HCT116 (cell line): Measurements from ENCODE around the gene GYPA. TPM values are rescaled to one million over a fixed set of nuclear protein-coding genes. Genes with fewer than 3 reads are reported as not detected.

Source experiments
- ATAC-seq: fragments of 200-7000 bp; cut with Tn5 transposase; 2 replicates; pipeline ENCODE4 v1.9.1; 2020; ENCODE audit warnings: mild to moderate bottlenecking, moderate library complexity
- BruUV-seq: library from RNA; stranded (reverse); fragments of 400-500 nt; replicated peaks from 2 replicates; lab custom pipeline; 2021; lab: Mats Ljungman, UMichigan
- CTCF ChIA-PET: fragments of 300-600 bp; sonication (Branson Sonifier 250); formaldehyde crosslinking; loops from one replicate; lab custom pipeline; 2021; ENCODE audit warnings: antibody characterized with exemption; lab: Charles Lee
- POLR2A ChIA-PET: fragments of 300-600, 350-600 bp; sonication (Branson Sonifier 250); formaldehyde crosslinking; loops from one replicate; lab custom pipeline; 2021; ENCODE audit warnings: antibody characterized with exemption; lab: Charles Lee
- RAD21 ChIA-PET, 2 experiments: fragments of 300-600 bp; sonication (Branson Sonifier 250); formaldehyde crosslinking; loops; one replicate each; lab custom pipeline; 2023; ENCODE audit warnings: low total read pairs in 2 of 2; ENCODE audit not compliant: uncharacterized antibody in 2 of 2, unreplicated experiment in 2 of 2, low non-redundant PET in 1 of 2; lab: Charles Lee
- DNase-seq: peaks from one replicate; pipeline ENCODE4 v3.0.0-alpha.2; 2010; ENCODE audit warnings: low read depth, low spot score
- H2AFZ ChIP-seq: fragments of 200-600 bp; shearing (Covaris generic), sonication (generic); 2 replicates; pipeline ENCODE4 v1.6.1; 2017; ENCODE audit warnings: low read depth, mixed run types, mixed read lengths, antibody characterized with exemption, low read length; ENCODE audit not compliant: poor library complexity, severe bottlenecking
- H3K27ac ChIP-seq: 2 replicates; pipeline ENCODE4 v1.5.1; 2012; ENCODE audit warnings: low read depth, low read length
- H3K27me3 ChIP-seq: fragments of 200-600 bp; sonication (generic); 2 replicates; pipeline ENCODE4 v1.6.1; 2016; ENCODE audit warnings: mixed run types, low read length, mixed read lengths; ENCODE audit not compliant: insufficient read depth
- H3K36me3 ChIP-seq, 2 experiments: fragments of 200-500 bp in 1 of 2; fragments of 200-600 bp in 1 of 2; sonication (Bioruptor generic) in 1 of 2; sonication (generic) in 1 of 2; 2 replicates each; pipeline versions ENCODE4 v1.5.1 to v1.6.1; 2014 to 2016; ENCODE audit warnings: low read length in 2 of 2, inconsistent platforms in 1 of 2, mixed read lengths in 1 of 2, mixed run types in 1 of 2; ENCODE audit not compliant: insufficient read depth in 2 of 2, control insufficient read depth in 1 of 2
- H3K4me1 ChIP-seq, 2 experiments: fragments of 200-600 bp in 1 of 2; sonication (generic) in 1 of 2; 2 replicates each; pipeline versions ENCODE4 v1.5.1 to v1.6.1; 2012 to 2017; ENCODE audit warnings: low read length in 2 of 2, inconsistent platforms in 1 of 2, mild to moderate bottlenecking in 1 of 2, mixed read lengths in 1 of 2, mixed run types in 1 of 2, moderate library complexity in 1 of 2; ENCODE audit not compliant: insufficient read depth in 2 of 2, control insufficient read depth in 1 of 2
- H3K4me2 ChIP-seq: fragments of 200-600 bp; sonication (generic); 2 replicates; pipeline ENCODE4 v1.6.1; 2017; ENCODE audit warnings: mixed run types, low read length, mixed read lengths
- H3K4me3 ChIP-seq, 2 experiments: fragments of 200-600 bp in 1 of 2; sonication (generic) in 1 of 2; replicated peaks in 1 of 2; 2 replicates each; pipeline ENCODE4 v1.5.1; 2011 to 2016; ENCODE audit warnings: low read length in 2 of 2, control low read depth in 1 of 2, low read depth in 1 of 2, mild to moderate bottlenecking in 1 of 2, mixed read lengths in 1 of 2, mixed run types in 1 of 2
- H3K79me2 ChIP-seq: fragments of 200-600 bp; sonication (generic); 2 replicates; pipeline ENCODE4 v1.6.1; 2017; ENCODE audit warnings: mild to moderate bottlenecking, mixed run types, low read length, moderate library complexity, mixed read lengths; ENCODE audit not compliant: insufficient read depth
- H3K9ac ChIP-seq: fragments of 200-600 bp; sonication (generic); 2 replicates; pipeline ENCODE4 v1.6.1; 2016; ENCODE audit warnings: low read length, mixed read lengths
- H3K9me2 ChIP-seq: fragments of 200-600 bp; sonication (generic), shearing (Covaris generic); 2 replicates; pipeline ENCODE4 v1.6.1; 2017; ENCODE audit warnings: mixed run types, mild to moderate bottlenecking, moderate library complexity; ENCODE audit not compliant: insufficient read depth
- H3K9me3 ChIP-seq, 2 experiments: fragments of 200-500 bp in 1 of 2; fragments of 200-600 bp in 1 of 2; sonication (Bioruptor generic) in 1 of 2; sonication (generic) in 1 of 2; 2 replicates each; pipeline ENCODE4 v1.6.1; 2014 to 2017; ENCODE audit warnings: low read length in 2 of 2, mixed read lengths in 2 of 2, inconsistent platforms in 1 of 2, low read depth in 1 of 2, mild to moderate bottlenecking in 1 of 2, mixed run types in 1 of 2, moderate library complexity in 1 of 2; ENCODE audit not compliant: control insufficient read depth in 1 of 2, insufficient read depth in 1 of 2
- H4K20me1 ChIP-seq: fragments of 200-600 bp; sonication (generic), shearing (Covaris generic); 2 replicates; pipeline ENCODE4 v1.6.1; 2017; ENCODE audit warnings: mixed run types, mild to moderate bottlenecking, moderate library complexity; ENCODE audit not compliant: insufficient read depth
- CBX3 ChIP-seq: IDR thresholded peaks from 2 replicates; pipeline ENCODE4 v1.6.1; 2012; ENCODE audit warnings: low read depth
- EGR1 ChIP-seq: IDR thresholded peaks from 2 replicates; pipeline ENCODE4 v1.6.1; 2012; ENCODE audit warnings: low read depth
- EZH2 ChIP-seq: fragments of 200-600 bp; sonication (generic); IDR thresholded peaks from 2 replicates; pipeline ENCODE4 v1.6.1; 2017; ENCODE audit warnings: antibody characterized with exemption, mixed run types
- EZH2phosphoT487 ChIP-seq: fragments of 200-600 bp; IDR thresholded peaks from 2 replicates; pipeline ENCODE4 v1.6.1; 2018; ENCODE audit warnings: antibody characterized with exemption, borderline replicate concordance
- FOSL1 ChIP-seq: IDR thresholded peaks from 2 replicates; pipeline ENCODE4 v1.6.1; 2012; ENCODE audit warnings: low read depth
- JUND ChIP-seq: IDR thresholded peaks from 2 replicates; pipeline ENCODE4 v1.6.1; 2012
- SRF ChIP-seq: IDR thresholded peaks from 2 replicates; pipeline ENCODE4 v1.6.1; 2012; ENCODE audit warnings: low read depth
- YY1 ChIP-seq: IDR thresholded peaks from 2 replicates; pipeline ENCODE4 v1.6.1; 2011; ENCODE audit warnings: low read length, low read depth, moderate library complexity, mild to moderate bottlenecking; ENCODE audit not compliant: insufficient replicate concordance; ENCODE audit errors: extremely low read depth
- intact Hi-C: fragments of 100-400 bp; cut with micrococcal nuclease; formaldehyde crosslinking; loops from 2 replicates; pipeline ENCODE4 v1.10.0; 2022
- total RNA-seq: library from RNA; stranded (reverse); gene quantifications from one replicate; pipeline ENCODE4 v1.2.1, GENCODE V29; 2021; ENCODE audit not compliant: unreplicated experiment
- TF ChIP-seq, protein P1 (sequence below): IDR thresholded peaks from 2 replicates; pipeline ENCODE4 v1.6.1; 2012
- TF ChIP-seq, protein P2 (sequence below): IDR thresholded peaks from 2 replicates; pipeline ENCODE4 v1.6.1; 2012; ENCODE audit warnings: low read depth
- TF ChIP-seq, protein P3 (sequence below): IDR thresholded peaks from 2 replicates; pipeline ENCODE4 v1.6.1; 2011; ENCODE audit warnings: mild to moderate bottlenecking, low read length, moderate library complexity; ENCODE audit not compliant: insufficient replicate concordance; ENCODE audit errors: extremely low read depth

The GYPA gene
- total RNA-seq, 1 experiment from 2014 or later = not detected

DNA sequence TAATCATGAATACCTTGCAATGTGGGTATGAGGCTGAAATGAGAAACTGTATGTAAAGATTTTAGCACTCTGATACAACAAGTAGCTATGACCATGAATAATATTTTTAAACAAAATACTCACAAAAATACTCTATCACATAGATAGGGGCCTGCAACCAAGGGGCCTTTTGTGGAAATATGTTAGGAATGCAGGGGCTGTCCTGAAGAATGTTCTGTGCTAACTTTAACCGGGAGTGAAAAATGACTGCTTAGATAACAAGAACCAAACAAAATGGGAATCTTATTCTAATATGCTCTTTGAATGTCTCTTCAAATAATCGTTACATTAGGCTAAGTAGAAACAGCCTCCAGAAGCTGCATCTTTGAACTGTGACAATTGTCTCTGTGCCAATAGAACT is 37.9 kb upstream of the GYPA start (continued):
- TF ChIP-seq SRF = no peak
- TF ChIP-seq EZH2 = no peak
- no peak for TF ChIP-seq FOSL1
- TF ChIP-seq EZH2phosphoT487 = no peak
- no peak for TF ChIP-seq YY1

DNA sequence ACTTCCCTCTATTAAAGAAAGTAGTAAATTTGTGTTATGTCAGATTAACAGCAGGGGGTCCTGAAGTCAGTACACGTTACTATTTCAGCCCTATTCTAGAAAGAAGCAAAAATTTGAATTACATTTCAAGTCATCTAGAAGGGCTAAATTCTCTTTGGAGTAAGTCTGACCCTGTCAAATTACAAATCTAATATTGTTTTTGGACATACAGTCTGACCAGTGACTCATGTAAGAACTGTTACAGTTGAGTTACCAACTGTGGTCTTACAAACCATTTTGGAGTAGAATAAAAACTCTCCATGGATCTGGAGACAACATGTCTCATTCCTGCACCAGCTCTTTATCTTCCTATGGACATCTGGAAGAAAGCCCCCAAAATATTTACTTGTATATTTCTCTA is 36.0 kb upstream of the GYPA start:
- H3K9me3 ChIP-seq = no peaks in the 10 kb centered on the region
- BruUV-seq = no TSS peak
- H3K27ac ChIP-seq = no peak overlapping the region
- no peaks in the 10 kb centered on the region for H3K9me2 ChIP-seq
- H3K79me2 ChIP-seq = no peaks in the 10 kb centered on the region
- intact Hi-C loops = loop anchor here (10.0 kb wide), 1 partner anchor 578 kb away; no protein-coding TSS in a partner anchor
- H4K20me1 ChIP-seq = no peaks in the 10 kb centered on the region
- ATAC-seq = no peak
- TF ChIP-seq YY1 = no peak
- TF ChIP-seq FOSL1 = no peak
- TF ChIP-seq CBX3 = no peak
- TF ChIP-seq, all 23 proteins: peak for 0
- Histone ChIP-seq H3K4me3 (no peak overlapping the region), H3K4me2 (no peak overlapping the region), H3K36me3 (no peaks in the 10 kb centered on the region), H3K4me1 (no peaks in the 10 kb centered on the region), H3K9ac (no peak overlapping the region), H2AFZ (no peak overlapping the region), H3K27me3 (no peaks in the 10 kb centered on the region)
- ChIA-PET RAD21 (no interaction called here), POLR2A (no interaction called here), CTCF (no interaction called here)
- DNase-seq = no peak

DNA sequence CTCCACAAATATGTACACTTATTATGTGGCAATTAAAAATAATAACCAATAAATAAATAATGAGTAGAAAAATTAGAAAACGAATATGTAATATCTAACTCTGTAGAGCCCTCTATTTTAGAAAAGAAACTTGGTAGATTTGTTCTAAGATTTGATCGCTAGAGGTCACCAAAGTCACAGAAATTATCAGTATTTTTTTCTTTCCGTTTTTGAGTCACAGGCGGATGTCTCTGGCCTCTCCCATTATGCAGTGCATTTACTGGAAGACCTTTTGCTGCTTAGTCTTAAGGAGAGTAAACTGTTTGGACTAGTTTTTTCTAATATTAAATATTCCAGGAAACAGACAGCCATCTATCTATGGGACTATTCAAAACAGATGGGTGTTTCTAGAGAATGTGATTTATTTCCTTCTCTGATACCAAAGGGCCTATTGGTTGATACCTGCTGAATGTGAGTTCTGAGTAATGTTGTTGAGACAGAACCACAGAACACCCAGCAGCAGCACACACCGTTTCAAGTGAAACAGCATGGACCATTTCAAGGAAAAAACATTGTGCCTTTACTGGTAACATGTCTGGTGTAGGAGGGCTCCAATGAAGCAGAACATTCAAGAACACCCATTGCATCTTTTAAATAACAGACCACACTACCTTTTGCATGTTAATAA is 34.0 kb upstream of the GYPA start:
- POLR2A ChIA-PET = no interaction called here
- no peak for TF ChIP-seq JUND
- TF ChIP-seq, protein P1, sequence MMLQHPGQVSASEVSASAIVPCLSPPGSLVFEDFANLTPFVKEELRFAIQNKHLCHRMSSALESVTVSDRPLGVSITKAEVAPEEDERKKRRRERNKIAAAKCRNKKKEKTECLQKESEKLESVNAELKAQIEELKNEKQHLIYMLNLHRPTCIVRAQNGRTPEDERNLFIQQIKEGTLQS = no peak
- no peak for TF ChIP-seq EZH2phosphoT487
- no peak for TF ChIP-seq EGR1
- TF ChIP-seq, protein P2, sequence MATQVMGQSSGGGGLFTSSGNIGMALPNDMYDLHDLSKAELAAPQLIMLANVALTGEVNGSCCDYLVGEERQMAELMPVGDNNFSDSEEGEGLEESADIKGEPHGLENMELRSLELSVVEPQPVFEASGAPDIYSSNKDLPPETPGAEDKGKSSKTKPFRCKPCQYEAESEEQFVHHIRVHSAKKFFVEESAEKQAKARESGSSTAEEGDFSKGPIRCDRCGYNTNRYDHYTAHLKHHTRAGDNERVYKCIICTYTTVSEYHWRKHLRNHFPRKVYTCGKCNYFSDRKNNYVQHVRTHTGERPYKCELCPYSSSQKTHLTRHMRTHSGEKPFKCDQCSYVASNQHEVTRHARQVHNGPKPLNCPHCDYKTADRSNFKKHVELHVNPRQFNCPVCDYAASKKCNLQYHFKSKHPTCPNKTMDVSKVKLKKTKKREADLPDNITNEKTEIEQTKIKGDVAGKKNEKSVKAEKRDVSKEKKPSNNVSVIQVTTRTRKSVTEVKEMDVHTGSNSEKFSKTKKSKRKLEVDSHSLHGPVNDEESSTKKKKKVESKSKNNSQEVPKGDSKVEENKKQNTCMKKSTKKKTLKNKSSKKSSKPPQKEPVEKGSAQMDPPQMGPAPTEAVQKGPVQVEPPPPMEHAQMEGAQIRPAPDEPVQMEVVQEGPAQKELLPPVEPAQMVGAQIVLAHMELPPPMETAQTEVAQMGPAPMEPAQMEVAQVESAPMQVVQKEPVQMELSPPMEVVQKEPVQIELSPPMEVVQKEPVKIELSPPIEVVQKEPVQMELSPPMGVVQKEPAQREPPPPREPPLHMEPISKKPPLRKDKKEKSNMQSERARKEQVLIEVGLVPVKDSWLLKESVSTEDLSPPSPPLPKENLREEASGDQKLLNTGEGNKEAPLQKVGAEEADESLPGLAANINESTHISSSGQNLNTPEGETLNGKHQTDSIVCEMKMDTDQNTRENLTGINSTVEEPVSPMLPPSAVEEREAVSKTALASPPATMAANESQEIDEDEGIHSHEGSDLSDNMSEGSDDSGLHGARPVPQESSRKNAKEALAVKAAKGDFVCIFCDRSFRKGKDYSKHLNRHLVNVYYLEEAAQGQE = no peak
- TF ChIP-seq, protein P3, sequence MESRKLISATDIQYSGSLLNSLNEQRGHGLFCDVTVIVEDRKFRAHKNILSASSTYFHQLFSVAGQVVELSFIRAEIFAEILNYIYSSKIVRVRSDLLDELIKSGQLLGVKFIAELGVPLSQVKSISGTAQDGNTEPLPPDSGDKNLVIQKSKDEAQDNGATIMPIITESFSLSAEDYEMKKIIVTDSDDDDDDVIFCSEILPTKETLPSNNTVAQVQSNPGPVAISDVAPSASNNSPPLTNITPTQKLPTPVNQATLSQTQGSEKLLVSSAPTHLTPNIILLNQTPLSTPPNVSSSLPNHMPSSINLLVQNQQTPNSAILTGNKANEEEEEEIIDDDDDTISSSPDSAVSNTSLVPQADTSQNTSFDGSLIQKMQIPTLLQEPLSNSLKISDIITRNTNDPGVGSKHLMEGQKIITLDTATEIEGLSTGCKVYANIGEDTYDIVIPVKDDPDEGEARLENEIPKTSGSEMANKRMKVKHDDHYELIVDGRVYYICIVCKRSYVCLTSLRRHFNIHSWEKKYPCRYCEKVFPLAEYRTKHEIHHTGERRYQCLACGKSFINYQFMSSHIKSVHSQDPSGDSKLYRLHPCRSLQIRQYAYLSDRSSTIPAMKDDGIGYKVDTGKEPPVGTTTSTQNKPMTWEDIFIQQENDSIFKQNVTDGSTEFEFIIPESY = no peak
- TF ChIP-seq CBX3 = 0 out of 2 replicates have a peak, but pooled peaks have one; percentile 18

More for the DNA sequence above, 34.0 kb upstream of the GYPA start:
- no peaks in the 10 kb centered on the region for H3K36me3 ChIP-seq
- no peaks in the 10 kb centered on the region for H3K9me3 ChIP-seq
- H3K27ac ChIP-seq = no peak overlapping the region
- peak overlapping the region; percentile 98 for H2AFZ ChIP-seq
- RAD21 ChIA-PET = no interaction called here
- H3K4me2 ChIP-seq = no peak overlapping the region
- peak; percentile 87 for ATAC-seq
- H3K4me3 ChIP-seq = no peak overlapping the region
- H3K9me2 ChIP-seq = no peaks in the 10 kb centered on the region
- no peaks in the 10 kb centered on the region for H3K4me1 ChIP-seq
- intact Hi-C loops = loop anchor here (1.0 to 10.0 kb wide), 4 partner anchors 580 to 1443 kb away; partner anchors contain the start of gene MMAA
- H3K9ac ChIP-seq = no peak overlapping the region
- H3K27me3 ChIP-seq = no peaks in the 10 kb centered on the region
- DNase-seq = peak; percentile 44
- BruUV-seq = no TSS peak
- no peaks in the 10 kb centered on the region for H4K20me1 ChIP-seq
- no peaks in the 10 kb centered on the region for H3K79me2 ChIP-seq
- CTCF ChIA-PET = interaction anchor here (0.9 to 1.6 kb wide), 2 partner anchors 887 to 923 kb away, joined by 3 to 4 read pairs; partner anchors contain the start of genes ABCE1 and ANAPC10
